HG03025 (cell line): Measurements from ENCODE around the gene MPG.
"Not testable (repeated sequence)": the region's sequence is repeated elsewhere in the genome, so short reads cannot be mapped to it uniquely, and the experiment has no call there.

Experiments
- ATAC-seq: cut with Tn5 transposase; IDR thresholded peaks from one replicate; pipeline ENCODE4 v1.9.1; 2021; ENCODE audit warnings: mild to moderate bottlenecking, moderate library complexity; ENCODE audit not compliant: unreplicated experiment, low FRiP score

The MPG gene

GRCh38 chr16:104928-105327 lies 26.9 kb downstream of the MPG start:
- no peak for ATAC-seq

GRCh38 chr16:105521-105920 lies 27.5 kb downstream of the MPG start:
- no peak for ATAC-seq

- no peak for ATAC-seq
Measured at GRCh38 chr16:106623-107324, 28.7 kb downstream of the MPG start.

GRCh38 chr16:112153-112840 lies 34.3 kb downstream of the MPG start:
- no peak for ATAC-seq

GRCh38 chr16:114327-114726 lies 36.3 kb downstream of the MPG start:
- ATAC-seq, result no peak

- ATAC-seq, result no peak
Measured at GRCh38 chr16:116015-116414, 38.0 kb downstream of the MPG start.

- no peak for ATAC-seq
Measured at GRCh38 chr16:117379-118365, 39.6 kb downstream of the MPG start.

GRCh38 chr16:118857-119256 lies 40.8 kb downstream of the MPG start:
- no peak for ATAC-seq

- ATAC-seq, result no peak
Measured at GRCh38 chr16:119295-119694, 41.3 kb downstream of the MPG start.

GRCh38 chr16:119835-120491 lies 41.9 kb downstream of the MPG start:
- no peak for ATAC-seq

- no peak for ATAC-seq
Measured at GRCh38 chr16:120756-121155, 42.7 kb downstream of the MPG start.

GRCh38 chr16:122361-122760 lies 44.3 kb downstream of the MPG start:
- no peak for ATAC-seq

- ATAC-seq, result not testable (repeated sequence)
Measured at GRCh38 chr16:123558-124350, 45.7 kb downstream of the MPG start.

- ATAC-seq, result no peak
Measured at GRCh38 chr16:125011-125410, 47.0 kb downstream of the MPG start.

GRCh38 chr16:129075-129474 lies 51.0 kb downstream of the MPG start:
- no peak for ATAC-seq

- no peak for ATAC-seq
Measured at GRCh38 chr16:130533-131173, 52.6 kb downstream of the MPG start.

- ATAC-seq, result no peak
Measured at GRCh38 chr16:132120-132519, 54.1 kb downstream of the MPG start.

GRCh38 chr16:133716-134115 lies 55.7 kb downstream of the MPG start:
- ATAC-seq, result no peak
